GM12878 (cell line): ENCODE results near the gene OR6N1. TPM values are rescaled to one million over a fixed set of nuclear protein-coding genes. Genes with fewer than 3 reads are reported as not detected.

ENCODE experiments used
- ATF7 ChIP-seq: fragments of 450-650 bp; IDR thresholded peaks from 2 replicates; pipeline ENCODE4 v1.6.1; 2016; ENCODE audit warnings: low read depth, mild to moderate bottlenecking
- CBFB ChIP-seq: IDR thresholded peaks from 2 replicates; pipeline ENCODE4 v1.6.1; 2016; ENCODE audit warnings: antibody characterized with exemption, low read depth
- CBX3 ChIP-seq: fragments of 200-600 bp; sonication (generic); IDR thresholded peaks from 2 replicates; pipeline ENCODE4 v1.6.1; 2016; ENCODE audit warnings: low read depth, borderline replicate concordance
- CHD2 ChIP-seq: IDR thresholded peaks from 2 replicates; pipeline ENCODE4 v1.6.1; 2011; ENCODE audit warnings: low read depth, low read length, improper control_type of control experiment, borderline replicate concordance
- GABPA ChIP-seq: IDR thresholded peaks from 2 replicates; pipeline ENCODE4 v1.6.1; 2014; ENCODE audit warnings: antibody characterized with exemption, low read depth, mild to moderate bottlenecking, inconsistent platforms
- HSF1 ChIP-seq: fragments of 150-350 bp; IDR thresholded peaks from 2 replicates; pipeline ENCODE4 v1.6.1; 2014; ENCODE audit warnings: mild to moderate bottlenecking, low read depth, low read length
- IKZF2 ChIP-seq, 2 experiments: fragments of 450-650 bp; IDR thresholded peaks; 2 replicates each; pipeline ENCODE4 v1.6.1; 2017; ENCODE audit warnings: mild to moderate bottlenecking in 2 of 2, moderate library complexity in 2 of 2
- NRF1 ChIP-seq: conservative IDR thresholded peaks from 2 replicates; pipeline ENCODE4 v1.6.1; 2011; ENCODE audit warnings: mild to moderate bottlenecking, low read depth, low read length, improper control_type of control experiment
- POLR2AphosphoS5 ChIP-seq: IDR thresholded peaks from 2 replicates; pipeline ENCODE4 v1.6.1; 2011; ENCODE audit warnings: mild to moderate bottlenecking, low read length, inconsistent platforms
- SIN3A ChIP-seq: IDR thresholded peaks from 2 replicates; pipeline ENCODE4 v1.6.1; 2012; ENCODE audit warnings: low read depth, low read length, improper control_type of control experiment
- SMAD1 ChIP-seq: fragments of 450-650 bp; IDR thresholded peaks from 2 replicates; pipeline ENCODE4 v1.6.1; 2018; ENCODE audit warnings: mild to moderate bottlenecking, low read depth; ENCODE audit not compliant: partially characterized antibody
- STAT3 ChIP-seq: IDR thresholded peaks from 2 replicates; pipeline ENCODE4 v1.6.1; 2011; ENCODE audit warnings: low read depth, low read length, improper control_type of control experiment
- TCF3 ChIP-seq: IDR thresholded peaks from 2 replicates; pipeline ENCODE4 v1.6.1; 2012; ENCODE audit warnings: low read depth, mild to moderate bottlenecking, low read length, borderline replicate concordance; ENCODE audit not compliant: insufficient read depth
- ZBTB11 ChIP-seq: fragments of 450-650 bp; formaldehyde crosslinking; IDR thresholded peaks from 2 replicates; pipeline ENCODE4 v1.5.0; 2022; ENCODE audit warnings: mild to moderate bottlenecking, missing genetic modification characterization
- ZBTB33 ChIP-seq: fragments of 450-650 bp; IDR thresholded peaks from 2 replicates; pipeline ENCODE4 v1.6.1; 2017; ENCODE audit warnings: mild to moderate bottlenecking
- ZNF274 ChIP-seq: IDR thresholded peaks from one replicate; pipeline ENCODE4 v1.8.0; 2011; ENCODE audit not compliant: insufficient read length, insufficient read depth
- polyA plus RNA-seq, 11 experiments: library from polyadenylated mRNA; depleted of rRNA in 4 of 11; unstranded in 6 of 11; stranded (reverse) in 5 of 11; fragments of >200 nt; fragmentation: Nextera tagmentation in 4 of 11; fragmentation: Illumina TruSeq in 1 of 11; extraction: Ambion mirVana in 4 of 11; extraction: Trizol in 1 of 11; gene quantifications; 1 replicate in 1 of 11; 2 replicates in 10 of 11; pipeline versions ENCODE4 v1.2.1 to v1.2.3, GENCODE V29; 2011 to 2016; ENCODE audit warnings: inconsistent platforms in 2 of 11, missing spikeins in 2 of 11, low read depth in 1 of 11
- total RNA-seq, 4 experiments: library from RNA; depleted of rRNA in 3 of 4; stranded (reverse); fragments of >200 nt in 3 of 4; fragmentation: Illumina TruSeq in 1 of 4; extraction: Trizol in 1 of 4; gene quantifications; 2 replicates each; pipeline versions ENCODE4 v1.2.1 to v1.2.3, GENCODE V29; 2013 to 2021
- TF ChIP-seq, protein P1 (sequence below): fragments of 450-650 bp; IDR thresholded peaks from 2 replicates; pipeline ENCODE4 v1.6.1; 2018; ENCODE audit warnings: mild to moderate bottlenecking, low read depth, moderate library complexity; ENCODE audit not compliant: partially characterized antibody
- TF ChIP-seq, protein P2 (sequence below): IDR thresholded peaks from 2 replicates; pipeline ENCODE4 v1.6.1; 2012; ENCODE audit warnings: low read length, inconsistent platforms

OR6N1 gene
- total and polyA plus RNA-seq, 10 of the 15 experiments (the other 5 are each of a cell fraction or from before 2014, with no cell fraction given) = not detected

DNA sequence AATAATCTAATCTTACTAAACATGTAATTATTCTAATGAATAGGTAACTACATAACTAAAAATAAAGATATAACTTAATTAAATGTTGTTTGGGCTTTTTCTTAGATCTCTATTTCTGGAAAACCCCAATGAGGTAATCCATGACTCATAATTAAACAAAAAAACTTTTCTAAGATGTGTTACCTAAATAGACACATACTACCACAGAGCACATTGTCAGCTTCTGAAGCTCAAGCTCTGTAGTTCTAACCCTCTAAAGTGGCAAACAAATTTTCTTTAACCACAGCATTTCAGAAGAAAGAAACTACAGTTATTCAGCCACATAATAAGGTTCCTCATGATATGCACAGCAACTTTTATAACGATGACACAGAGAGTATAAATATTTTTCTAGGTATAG is 55.7 kb downstream of the OR6N1 start (continued):
- TF ChIP-seq, protein P1, sequence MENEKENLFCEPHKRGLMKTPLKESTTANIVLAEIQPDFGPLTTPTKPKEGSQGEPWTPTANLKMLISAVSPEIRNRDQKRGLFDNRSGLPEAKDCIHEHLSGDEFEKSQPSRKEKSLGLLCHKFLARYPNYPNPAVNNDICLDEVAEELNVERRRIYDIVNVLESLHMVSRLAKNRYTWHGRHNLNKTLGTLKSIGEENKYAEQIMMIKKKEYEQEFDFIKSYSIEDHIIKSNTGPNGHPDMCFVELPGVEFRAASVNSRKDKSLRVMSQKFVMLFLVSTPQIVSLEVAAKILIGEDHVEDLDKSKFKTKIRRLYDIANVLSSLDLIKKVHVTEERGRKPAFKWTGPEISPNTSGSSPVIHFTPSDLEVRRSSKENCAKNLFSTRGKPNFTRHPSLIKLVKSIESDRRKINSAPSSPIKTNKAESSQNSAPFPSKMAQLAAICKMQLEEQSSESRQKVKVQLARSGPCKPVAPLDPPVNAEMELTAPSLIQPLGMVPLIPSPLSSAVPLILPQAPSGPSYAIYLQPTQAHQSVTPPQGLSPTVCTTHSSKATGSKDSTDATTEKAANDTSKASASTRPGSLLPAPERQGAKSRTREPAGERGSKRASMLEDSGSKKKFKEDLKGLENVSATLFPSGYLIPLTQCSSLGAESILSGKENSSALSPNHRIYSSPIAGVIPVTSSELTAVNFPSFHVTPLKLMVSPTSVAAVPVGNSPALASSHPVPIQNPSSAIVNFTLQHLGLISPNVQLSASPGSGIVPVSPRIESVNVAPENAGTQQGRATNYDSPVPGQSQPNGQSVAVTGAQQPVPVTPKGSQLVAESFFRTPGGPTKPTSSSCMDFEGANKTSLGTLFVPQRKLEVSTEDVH = no peak
- TF ChIP-seq CBFB (no peak), POLR2AphosphoS5 (no peak), TCF3 (no peak), CHD2 (no peak), STAT3 (no peak), ATF7 (peak; percentile 92), ZBTB11 (CRISPR knock-in tag) (no peak), ZNF274 (no peak), SIN3A (no peak), CBX3 (no peak), GABPA (peak; percentile 23; the same call in 1 of the 2 replicates), SMAD1 (no peak), HSF1 (no peak), IKZF2 (IDR thresholded peaks at IDR 0.05) (no peak), ZBTB33 (no peak), NRF1 (no peak)
- TF ChIP-seq, protein P2, sequence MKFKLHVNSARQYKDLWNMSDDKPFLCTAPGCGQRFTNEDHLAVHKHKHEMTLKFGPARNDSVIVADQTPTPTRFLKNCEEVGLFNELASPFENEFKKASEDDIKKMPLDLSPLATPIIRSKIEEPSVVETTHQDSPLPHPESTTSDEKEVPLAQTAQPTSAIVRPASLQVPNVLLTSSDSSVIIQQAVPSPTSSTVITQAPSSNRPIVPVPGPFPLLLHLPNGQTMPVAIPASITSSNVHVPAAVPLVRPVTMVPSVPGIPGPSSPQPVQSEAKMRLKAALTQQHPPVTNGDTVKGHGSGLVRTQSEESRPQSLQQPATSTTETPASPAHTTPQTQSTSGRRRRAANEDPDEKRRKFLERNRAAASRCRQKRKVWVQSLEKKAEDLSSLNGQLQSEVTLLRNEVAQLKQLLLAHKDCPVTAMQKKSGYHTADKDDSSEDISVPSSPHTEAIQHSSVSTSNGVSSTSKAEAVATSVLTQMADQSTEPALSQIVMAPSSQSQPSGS = peak; percentile 93
